GM21360 (cell line): ENCODE results near the gene TRERF1.

ENCODE experiments used
- ATAC-seq: cut with Tn5 transposase; IDR thresholded peaks from one replicate; pipeline ENCODE4 v1.9.1; 2021; ENCODE audit warnings: mild to moderate bottlenecking, moderate library complexity; ENCODE audit not compliant: unreplicated experiment

TRERF1 gene

DNA sequence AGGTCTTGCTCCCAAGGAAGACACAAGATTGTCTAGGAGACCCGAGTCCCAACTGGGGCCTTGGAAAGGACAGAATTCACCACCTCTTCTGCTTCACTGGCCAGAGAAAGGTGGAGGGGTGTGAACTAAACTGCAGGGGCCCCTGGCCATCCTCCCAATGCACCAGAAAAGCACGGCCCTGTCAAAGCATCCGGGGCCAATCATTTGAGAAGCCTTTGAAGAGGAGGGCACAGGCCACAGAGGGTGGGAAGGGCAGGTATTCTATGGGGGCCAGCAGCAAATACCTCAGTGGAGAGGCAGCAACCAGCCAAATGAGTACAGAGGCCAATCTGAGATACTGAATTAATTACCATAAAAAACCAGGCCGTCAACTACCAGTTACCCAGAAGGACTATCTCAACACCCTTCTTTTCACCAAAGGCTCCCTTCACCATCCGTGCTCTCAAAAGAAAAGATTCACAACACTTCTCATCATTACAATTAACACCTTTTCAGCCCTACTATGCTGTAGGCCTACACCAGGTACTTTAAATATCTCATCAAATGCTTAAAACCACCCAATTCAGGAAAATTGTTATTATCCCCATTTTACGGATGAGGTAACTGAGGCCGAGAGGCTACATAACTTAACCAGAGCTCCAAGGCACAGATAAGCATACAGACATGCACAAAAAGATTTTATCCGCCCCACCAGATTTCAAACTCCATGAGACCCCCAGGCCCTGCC is 50.7 kb downstream of the TRERF1 start:
- no peak for ATAC-seq

DNA sequence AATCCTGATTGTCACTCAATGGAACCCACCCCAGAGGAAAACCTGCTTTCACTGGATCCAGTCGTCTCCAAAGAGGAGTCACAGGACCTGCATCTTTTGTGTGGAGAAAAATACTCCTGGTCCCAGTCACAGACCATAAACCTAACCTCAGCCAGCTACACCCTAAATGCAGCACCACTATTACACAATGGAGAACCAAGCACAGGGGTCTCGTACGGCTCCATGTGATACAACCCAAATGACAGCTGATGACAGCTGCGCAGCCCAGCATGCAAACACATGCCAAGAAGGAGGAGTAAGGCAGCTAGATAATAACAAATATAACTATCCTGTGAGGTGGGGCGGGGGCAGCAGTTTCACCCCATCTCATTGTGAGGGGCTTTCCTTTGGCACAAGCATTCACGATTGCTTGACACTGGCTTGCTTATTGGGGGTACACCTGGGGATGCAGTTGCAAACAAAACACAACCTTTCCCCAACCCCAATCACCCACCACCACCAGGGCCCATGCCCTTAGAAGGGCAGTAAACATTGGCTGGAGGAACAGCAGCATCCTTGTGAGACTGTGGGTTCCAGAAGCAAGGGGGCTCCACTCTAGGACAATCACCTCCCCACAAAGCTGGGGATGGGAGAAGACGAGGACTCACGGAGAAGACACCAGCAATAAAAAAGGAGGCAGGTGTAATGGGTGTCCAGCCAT is 51.5 kb downstream of the TRERF1 start:
- no peak for ATAC-seq

DNA sequence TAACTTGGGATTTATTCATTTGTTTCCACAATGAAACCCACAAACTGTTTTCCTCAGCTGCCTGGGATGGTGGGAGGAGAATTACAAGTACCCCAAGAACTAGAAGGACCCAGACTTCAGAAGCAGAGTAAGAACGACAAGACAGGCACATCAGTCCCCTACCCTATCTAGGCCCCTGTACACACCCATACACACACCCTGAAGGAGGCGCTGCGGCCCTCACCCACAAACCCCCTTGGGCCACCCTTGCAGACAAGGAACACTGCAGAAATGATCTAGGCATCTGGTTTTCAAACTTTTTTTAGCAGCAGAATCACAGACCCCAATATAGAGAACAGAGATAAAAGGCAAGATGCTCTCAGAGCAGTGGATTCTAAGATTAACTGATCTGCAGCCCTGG is 55.0 kb downstream of the TRERF1 start:
- no peak for ATAC-seq

DNA sequence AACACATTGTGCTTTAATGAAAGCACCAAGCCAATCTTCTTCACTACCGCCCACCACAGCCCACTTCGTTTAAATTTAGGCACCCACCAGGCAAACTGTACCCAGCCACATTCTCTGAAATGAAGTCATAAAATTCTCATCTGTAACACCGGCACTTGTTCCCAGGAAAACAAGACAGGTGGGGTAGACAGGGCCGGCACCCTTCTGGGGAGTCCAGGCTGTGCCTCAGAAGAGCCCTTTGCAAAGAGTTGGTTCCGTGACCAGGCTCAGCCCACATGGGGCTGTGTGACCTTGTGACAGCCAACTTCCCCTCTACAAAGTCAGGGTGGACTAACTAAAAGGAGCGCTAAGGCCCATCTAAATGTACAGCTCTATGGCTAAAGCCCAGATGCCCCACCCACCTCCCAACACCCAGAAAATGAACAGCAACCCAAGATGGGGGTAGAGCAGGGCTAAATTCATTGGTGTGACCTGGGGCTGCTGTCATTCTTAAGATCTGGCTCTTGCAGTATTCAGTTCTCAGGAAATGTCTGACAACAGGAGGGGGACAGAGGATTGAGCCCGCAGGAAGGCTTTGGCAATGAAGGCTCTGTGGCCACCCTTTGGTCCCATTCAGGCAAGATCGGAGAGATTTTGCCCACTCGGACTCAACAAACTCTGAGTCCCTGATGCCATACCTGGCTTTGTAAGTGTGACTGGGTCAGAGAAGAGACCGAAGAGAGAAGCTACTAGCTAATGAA is 56.7 kb downstream of the TRERF1 start:
- ATAC-seq: no peak

DNA sequence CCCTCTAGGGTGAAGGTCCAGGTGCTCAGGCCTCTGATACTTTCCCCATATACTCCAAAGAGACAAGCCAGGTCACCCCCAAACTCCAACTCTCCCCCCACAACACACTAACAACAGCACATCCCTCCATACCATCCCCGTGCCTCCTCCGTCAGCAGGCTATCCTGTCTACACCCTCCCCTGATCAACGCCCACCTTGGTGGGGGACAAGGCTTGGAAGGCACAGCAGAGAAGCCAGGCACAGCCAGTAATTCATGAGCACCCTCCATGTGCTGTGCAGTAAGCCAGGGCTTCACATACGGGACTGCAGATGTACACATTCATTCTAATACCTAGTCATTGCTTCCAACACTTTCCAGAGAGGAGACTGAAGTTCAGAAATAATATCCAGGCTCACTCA is 57.6 kb downstream of the TRERF1 start:
- no peak for ATAC-seq

DNA sequence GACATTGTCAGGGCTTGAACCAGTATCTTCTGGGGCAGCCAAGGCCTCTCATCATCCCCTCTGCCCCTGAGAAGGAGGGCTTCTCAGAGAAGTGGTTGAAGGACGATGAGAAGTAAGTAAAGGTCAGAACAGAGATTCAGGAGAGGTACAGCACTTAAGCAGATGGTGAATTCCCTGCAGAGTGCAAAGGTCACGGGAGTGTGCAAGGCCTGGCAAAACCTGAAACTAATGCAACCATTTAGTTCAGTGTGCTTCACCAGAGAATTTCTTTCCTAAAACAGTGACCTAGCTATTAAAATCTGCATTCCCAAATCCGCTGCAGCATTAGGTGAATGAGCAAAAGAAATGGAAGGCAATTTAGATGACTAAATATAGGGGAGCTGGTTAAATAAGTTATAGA is 58.4 kb downstream of the TRERF1 start:
- no peak for ATAC-seq

DNA sequence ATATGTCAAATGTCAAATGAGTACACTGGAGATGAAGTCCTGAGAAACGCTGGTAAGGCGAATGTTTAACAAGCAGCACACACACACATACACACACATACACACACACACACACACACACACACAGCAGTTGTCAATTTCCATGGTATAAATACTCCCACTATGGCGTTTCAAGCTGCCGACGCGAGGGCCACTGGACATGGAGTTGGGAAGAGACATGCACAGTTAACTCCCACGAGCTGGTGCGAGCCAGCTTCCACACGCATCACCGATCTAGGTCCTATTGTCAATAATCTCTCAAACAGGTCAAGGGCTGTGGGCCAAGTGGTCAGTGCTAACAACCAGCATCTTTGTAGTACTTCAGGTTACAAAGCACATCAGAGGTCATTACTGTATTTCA is 58.9 kb downstream of the TRERF1 start:
- no peak for ATAC-seq

DNA sequence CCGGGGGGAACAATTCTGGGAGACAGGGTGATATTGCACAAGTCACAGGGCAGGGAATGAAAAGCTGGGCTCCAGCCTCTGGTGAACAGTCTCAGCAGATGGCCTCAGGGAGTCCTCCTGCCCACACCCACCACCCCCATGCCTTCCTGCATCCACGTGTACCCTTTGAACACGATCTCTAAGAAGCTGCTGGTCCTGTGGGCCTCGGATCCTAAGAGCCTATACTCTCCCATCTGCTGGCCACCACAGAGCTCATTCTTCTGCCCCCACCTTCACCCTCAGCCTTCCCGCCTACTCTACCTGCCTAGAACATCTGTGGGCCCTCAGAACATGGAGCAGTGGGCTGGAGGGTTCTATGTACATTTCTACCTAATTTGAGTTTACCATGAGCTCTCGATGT is 60.3 kb downstream of the TRERF1 start:
- no peak for ATAC-seq

DNA sequence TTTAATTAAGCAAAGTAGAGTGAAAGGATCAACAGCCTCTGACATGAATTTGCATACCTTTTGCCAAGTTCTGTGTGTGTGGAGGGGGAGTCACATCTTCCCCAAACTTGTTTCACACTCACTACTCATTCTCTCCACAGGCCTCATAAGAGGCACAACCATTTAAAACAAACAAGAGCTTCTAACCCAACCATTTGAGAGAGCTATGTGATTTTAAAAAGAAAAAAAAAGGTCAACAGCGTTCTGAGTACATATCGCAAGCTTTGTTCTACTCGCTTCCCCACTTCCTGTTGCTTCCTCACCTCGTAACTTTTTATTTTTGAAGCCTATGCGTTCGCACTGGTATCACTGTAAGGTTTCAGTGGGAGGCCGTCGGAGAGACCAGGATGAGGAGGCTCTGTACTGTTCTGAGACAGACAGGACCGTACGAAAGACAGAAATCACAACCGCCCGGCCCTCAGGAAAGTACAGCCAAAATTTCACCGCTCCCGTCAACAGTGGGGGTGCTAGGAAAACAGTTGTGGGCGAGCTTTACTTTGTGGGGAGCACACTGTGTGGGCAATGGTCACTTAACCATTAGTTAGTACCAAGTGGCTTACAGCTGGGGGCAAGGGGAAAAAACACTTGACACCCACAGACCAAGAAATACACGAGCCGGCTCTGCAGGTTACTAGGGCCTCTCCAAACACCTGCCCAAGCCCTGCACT is 61.3 kb downstream of the TRERF1 start:
- ATAC-seq: no peak

DNA sequence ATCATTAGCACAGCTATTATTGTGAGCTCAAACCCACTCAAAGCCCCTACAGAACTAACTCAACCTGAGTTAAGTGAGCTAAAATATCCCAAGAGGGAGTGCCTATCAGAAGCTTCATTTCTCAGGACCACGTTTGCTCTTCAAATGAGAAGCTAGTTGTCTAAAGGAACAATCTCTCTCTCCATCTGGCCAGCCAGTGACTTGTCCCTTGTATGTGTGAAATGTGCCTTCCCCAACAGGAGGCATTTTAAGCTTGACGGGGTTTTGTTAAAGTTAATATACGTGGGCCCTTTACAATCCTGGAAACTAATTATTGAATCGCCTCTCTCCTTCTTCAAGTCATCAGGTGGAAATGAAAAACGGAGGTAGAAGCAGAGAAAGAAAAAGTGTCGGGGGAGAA is 62.0 kb downstream of the TRERF1 start:
- no peak for ATAC-seq

DNA sequence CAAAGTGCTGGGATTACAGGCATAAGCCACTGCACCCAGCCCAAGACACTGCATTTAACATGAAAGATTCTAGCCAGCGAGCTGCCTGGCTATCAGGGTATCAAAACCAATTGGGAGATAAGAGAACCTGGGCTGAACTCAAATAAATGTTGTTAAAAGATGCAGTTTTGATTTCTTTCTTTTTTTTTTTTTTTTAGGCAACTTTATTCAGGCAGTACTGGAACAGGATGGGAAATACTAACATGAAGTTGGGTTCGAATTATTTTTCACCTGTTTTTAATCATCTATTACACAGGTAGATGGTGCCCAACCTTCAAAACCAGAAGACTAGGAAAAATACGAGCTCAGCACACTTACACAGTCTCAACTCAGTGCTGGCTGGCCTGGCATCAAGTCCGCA is 63.7 kb downstream of the TRERF1 start:
- ATAC-seq: no peak

DNA sequence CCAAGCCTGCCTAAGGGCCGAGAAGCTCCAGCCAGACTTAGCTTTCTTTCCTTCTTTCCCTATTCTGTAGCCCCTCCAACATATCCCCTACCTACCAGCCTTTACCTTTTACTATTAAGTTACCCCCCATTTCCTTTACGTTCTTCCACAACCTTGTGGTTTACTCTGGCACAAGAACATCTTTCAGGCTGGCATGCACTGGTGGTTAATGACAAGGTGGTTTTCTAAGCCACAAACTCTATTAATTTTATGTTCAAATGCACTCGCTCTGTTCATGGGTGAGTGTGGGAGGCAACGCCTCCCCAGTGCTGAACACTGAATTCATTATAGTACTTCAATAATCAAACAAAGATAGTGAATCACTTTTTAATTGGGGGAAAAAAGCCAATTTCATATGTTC is 64.4 kb downstream of the TRERF1 start:
- no peak for ATAC-seq

DNA sequence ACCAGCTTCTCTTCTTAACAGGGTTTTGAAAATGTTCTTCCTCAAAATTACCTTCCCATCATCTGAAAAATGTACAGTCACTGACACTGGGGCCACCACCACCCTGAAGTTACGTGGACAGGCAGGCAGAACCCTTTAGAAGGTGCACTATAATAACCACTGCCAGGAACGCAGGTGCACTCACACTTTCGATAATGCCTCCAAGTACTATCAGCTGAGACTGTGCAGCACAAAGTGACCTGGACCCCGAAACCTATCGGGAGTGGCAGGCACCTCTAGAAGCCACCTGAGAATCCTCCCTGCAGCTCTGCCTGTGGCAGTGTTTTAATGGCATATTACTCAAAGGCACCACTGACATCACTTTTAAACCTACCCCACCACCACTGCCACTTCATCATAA is 66.4 kb downstream of the TRERF1 start:
- no peak for ATAC-seq

DNA sequence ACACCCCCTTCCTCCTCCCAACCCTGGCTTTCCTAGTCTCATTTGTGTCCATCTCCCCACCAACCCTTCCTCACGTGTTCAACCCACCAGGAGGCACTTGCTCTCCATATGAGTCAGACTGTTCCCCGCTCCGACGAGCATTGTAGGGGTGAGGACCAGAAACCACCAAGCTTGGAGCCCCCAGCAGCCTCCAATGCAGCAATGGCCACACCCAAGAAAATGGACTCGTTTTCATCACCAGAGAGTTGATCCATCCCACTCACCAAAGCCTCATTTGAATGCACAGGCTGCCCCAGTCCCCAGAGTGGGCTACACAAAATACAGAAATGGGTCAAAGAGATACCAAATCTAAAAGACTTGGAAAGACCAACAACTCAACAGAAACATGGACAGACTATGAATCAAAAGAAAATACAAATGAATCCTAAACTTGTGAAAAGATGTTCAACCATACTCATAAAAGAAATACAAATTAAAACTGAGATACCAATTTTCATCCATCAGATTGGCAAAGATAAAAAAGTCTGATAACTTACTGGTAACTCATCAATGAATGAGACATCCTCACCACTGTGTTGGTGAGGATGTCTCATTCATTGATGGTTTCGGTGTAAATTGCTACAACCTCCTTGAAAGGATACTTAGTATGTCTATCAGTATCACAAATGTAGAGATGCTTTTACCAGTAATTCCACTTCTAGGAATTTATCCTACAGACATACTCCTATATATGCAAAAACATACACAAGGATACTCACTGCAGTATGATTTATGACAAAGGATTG is 68.1 kb downstream of the TRERF1 start:
- no peak for ATAC-seq

DNA sequence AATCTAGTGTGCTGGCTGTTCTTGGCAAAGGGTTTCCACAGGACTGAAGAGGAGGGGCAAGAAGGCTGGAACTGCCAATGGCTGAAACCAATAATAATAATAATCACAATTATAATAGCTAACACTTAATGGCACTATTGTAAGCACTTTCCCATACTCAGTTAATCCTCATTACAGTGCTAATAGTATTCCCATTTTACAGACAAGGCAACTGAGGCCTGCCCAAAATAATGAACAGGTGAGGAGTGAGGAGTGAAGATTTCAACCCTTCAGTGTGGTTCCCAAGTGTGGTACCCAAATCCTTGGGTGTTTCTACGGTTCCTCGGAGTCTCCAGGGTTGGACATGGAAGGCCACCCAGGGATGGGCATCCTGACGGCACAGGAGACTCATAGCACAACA is 69.9 kb downstream of the TRERF1 start:
- no peak for ATAC-seq

DNA sequence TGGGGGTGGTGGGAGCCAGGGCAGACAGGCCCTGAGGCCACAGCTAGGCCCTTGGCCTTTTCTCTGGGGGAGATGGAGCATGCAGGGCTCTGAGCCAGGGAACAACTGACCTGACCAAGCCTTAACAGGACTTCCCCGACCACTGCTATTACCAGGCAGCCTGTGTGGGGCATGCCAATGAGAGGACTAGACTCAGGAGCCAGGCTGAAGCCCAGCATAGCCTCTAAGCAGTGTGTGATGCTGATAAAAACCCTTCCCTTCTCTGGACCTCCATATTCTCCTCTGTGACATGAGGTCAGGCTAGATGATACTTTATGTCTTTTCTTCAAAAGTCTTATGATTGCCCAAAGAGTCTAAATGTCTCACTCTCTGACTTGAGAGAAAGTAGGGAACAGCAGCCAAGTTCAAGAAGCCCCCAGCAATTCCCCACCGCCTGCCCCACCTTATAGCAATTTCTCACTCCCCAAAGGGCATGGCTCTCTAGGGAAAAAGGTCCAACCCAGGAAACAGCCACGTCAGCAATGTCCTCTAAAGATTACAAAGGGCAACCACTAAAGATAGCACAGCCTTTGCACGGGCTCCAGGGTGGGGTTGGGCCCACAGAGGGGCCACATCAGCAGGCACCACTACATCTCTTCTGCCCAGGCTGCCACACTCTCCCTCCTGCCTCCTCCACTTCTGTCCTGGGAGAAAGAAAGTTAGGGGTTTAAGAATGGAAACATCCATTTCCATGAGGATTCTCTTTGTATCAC is 71.3 kb downstream of the TRERF1 start:
- ATAC-seq: no peak

DNA sequence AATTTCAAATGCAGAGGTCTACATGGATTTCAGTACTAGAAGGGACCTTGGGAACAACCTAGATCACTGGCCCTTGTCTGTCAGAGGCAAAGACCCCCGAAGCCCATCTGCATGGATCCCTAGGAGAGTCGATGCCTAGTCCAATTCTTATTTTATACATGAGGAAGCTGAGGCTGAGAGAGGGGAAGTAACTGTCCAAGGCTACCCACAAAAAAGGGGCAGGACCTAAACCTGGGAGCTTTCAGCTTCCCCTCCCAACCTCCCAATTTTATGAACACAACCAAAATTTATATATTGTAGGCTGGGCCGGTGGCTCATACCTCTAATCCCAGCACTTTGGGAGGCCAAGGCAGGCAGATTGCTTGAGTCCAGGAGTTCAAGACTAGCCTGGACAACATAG is 73.2 kb downstream of the TRERF1 start:
- ATAC-seq: no peak

DNA sequence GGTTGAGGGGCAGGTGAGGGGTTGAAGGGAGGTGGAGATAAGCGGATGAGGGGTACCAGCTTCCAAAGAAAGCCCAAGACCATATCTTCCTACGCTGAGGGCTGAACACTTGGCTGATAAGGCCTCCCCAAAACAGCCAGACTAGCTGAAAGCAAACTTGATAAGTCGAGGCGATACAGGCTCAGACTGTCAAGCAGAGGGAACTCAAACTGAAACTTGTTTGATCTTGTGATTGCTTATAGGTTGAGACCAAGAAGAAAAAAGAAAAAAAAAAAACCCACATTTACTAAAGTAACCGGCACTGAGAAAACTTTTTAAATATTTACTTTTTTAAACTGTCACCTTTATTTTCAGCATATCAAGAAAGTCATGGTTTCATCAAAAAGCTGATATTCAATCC is 73.6 kb downstream of the TRERF1 start:
- ATAC-seq: peak; percentile 51

DNA sequence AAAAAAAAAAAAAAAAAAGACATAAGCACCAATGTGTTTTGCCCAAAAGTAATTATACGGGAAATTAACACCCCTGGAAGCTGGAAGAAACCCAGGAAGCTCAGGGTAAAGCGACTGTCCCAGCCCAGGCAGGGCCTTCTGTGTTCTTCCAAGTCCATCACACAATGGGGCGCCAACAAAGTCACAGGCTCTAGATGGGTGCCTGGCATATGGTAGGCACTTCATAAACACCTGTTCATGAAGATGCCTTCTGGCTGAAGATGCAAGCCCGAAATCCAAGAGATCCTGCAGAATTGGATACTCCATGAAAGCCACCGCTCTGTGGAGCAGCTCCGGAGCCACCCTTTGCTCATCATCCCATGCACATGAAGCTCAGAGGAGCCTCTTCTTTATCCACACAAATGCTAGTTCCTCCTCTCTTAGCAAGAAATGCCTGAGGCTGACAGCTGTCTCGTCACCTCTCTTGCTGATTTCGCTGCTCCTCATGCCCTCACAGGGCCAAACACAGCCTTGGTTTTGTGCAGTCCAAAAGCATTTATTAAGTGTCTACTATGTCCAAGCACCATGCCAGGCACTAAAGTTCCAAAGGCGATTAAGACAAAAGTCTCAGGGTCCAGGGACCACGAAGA is 76.6 kb downstream of the TRERF1 start:
- no peak for ATAC-seq
